ENCODE measurements around the gene THBS4. TPM values are rescaled to one million over a fixed set of nuclear protein-coding genes. Genes with fewer than 3 reads are reported as not detected.

Gene THBS4
- total RNA-seq, 3 donors from 2014 or later (not counting 1 experiment from before 2014, with no cell fraction given), result 0.32 to 0.61 (median 0.48) TPM

- TF ChIP-seq CTCF (IDR thresholded peaks at IDR 0.05), result no peak
- peak in 1 of 2 donors; percentile 15 for DNase-seq
- Mint-ChIP-seq H3K27me3 (ENCODE audit: low read depth in 2 of 2) (peaks cover 0 to 8% of the 10 kb centered on the region in 2 donors), H3K4me1 (peaks cover 4 to 10% of the 10 kb centered on the region in 2 donors), H3K9me3 (peaks cover 0 to 3% of the 10 kb centered on the region in 2 donors), H3K4me3 (no peak overlapping the region), H3K27ac (no peak overlapping the region), H3K36me3 (no peaks in the 10 kb centered on the region)
- WGBS (ENCODE audit: insufficient coverage), result 46% methylated on average over 2 of the region's 2 CpGs
- H3K27me3 ChIP-seq (ENCODE audit: control insufficient read depth, insufficient read depth, low read length), result no peaks in the 10 kb centered on the region
- intact Hi-C loops (cut with micrococcal nuclease), result no loop called here
- no peak overlapping the region for H3K4me3 ChIP-seq (ENCODE audit: low read length)
- no peaks in the 10 kb centered on the region for H3K9me3 ChIP-seq (ENCODE audit: control insufficient read depth, insufficient read depth, low read length)
- no peak overlapping the region for H3K27ac ChIP-seq (ENCODE audit: low read length)
- ATAC-seq, result no peak
- H3K4me1 ChIP-seq (ENCODE audit: control insufficient read depth, insufficient read depth, low read length), result peaks cover 7% of the 10 kb centered on the region
- H3K36me3 ChIP-seq (ENCODE audit: control insufficient read depth, insufficient read depth, low read length), result no peaks in the 10 kb centered on the region
Measured at GRCh38 chr5:80122579-80122978, 87.4 kb downstream of the THBS4 start.

GRCh38 chr5:80124121-80124918 is 89.2 kb downstream of the THBS4 start:
- 91% methylated on average over 9 of the region's 9 CpGs for WGBS (ENCODE audit: insufficient coverage)
- Histone ChIP-seq H3K9me3 (ENCODE audit: control insufficient read depth, insufficient read depth, low read length) (no peaks in the 10 kb centered on the region), H3K27me3 (ENCODE audit: control insufficient read depth, insufficient read depth, low read length) (no peaks in the 10 kb centered on the region), H3K27ac (ENCODE audit: low read length) (no peak overlapping the region), H3K4me3 (ENCODE audit: low read length) (no peak overlapping the region), H3K4me1 (ENCODE audit: control insufficient read depth, insufficient read depth, low read length) (peaks cover 7% of the 10 kb centered on the region), H3K36me3 (ENCODE audit: control insufficient read depth, insufficient read depth, low read length) (no peaks in the 10 kb centered on the region)
- Mint-ChIP-seq H3K27ac (no peak overlapping the region), H3K4me3 (no peak overlapping the region), H3K4me1 (peaks cover 0 to 9% of the 10 kb centered on the region in 2 donors), H3K9me3 (no peaks in the 10 kb centered on the region), H3K36me3 (no peaks in the 10 kb centered on the region), H3K27me3 (ENCODE audit: low read depth in 2 of 2) (peaks cover 0 to 8% of the 10 kb centered on the region in 2 donors)
- DNase-seq, result no peak
- TF ChIP-seq CTCF (IDR thresholded peaks at IDR 0.05), result no peak
- intact Hi-C loops (cut with micrococcal nuclease), result no loop called here
- no peak for ATAC-seq

GRCh38 chr5:80125022-80125961 is 90.1 kb downstream of the THBS4 start:
- H3K36me3 Mint-ChIP-seq, result no peaks in the 10 kb centered on the region
- Histone ChIP-seq H3K27ac (ENCODE audit: low read length) (peak overlapping the region; percentile 17), H3K36me3 (ENCODE audit: control insufficient read depth, insufficient read depth, low read length) (no peaks in the 10 kb centered on the region), H3K27me3 (ENCODE audit: control insufficient read depth, insufficient read depth, low read length) (no peaks in the 10 kb centered on the region), H3K4me3 (ENCODE audit: low read length) (no peak overlapping the region), H3K9me3 (ENCODE audit: control insufficient read depth, insufficient read depth, low read length) (no peaks in the 10 kb centered on the region), H3K4me1 (ENCODE audit: control insufficient read depth, insufficient read depth, low read length) (peaks cover 7% of the 10 kb centered on the region)
- peaks cover 0 to 9% of the 10 kb centered on the region in 2 donors for H3K4me1 Mint-ChIP-seq
- no peak overlapping the region for H3K4me3 Mint-ChIP-seq
- no peak for TF ChIP-seq CTCF (IDR thresholded peaks at IDR 0.05)
- H3K27me3 Mint-ChIP-seq (ENCODE audit: low read depth in 2 of 2), result peaks cover 0 to 8% of the 10 kb centered on the region in 2 donors
- DNase-seq, result no peak
- no peak for ATAC-seq
- no peaks in the 10 kb centered on the region for H3K9me3 Mint-ChIP-seq
- no peak overlapping the region for H3K27ac Mint-ChIP-seq
- 69% methylated on average over 11 of the region's 11 CpGs for WGBS (ENCODE audit: insufficient coverage)
- intact Hi-C loops (cut with micrococcal nuclease), result no loop called here
